H9 (cell line): ENCODE measurements around the gene WFIKKN2. TPM values are rescaled to one million over a fixed set of nuclear protein-coding genes. Genes with fewer than 3 reads are reported as not detected.

Source experiments
- DNase-seq: peaks from one replicate; pipeline ENCODE4 v3.0.0-alpha.2; 2017
- H2AFZ ChIP-seq: one replicate; pipeline ENCODE4 v1.6.1; 2013; ENCODE audit warnings: mild to moderate bottlenecking, low read length, control low read depth, moderate library complexity
- H2AK5ac ChIP-seq: 2 replicates; pipeline ENCODE4 v1.6.1; 2013; ENCODE audit warnings: low read length, control low read depth, mixed read lengths; ENCODE audit not compliant: insufficient read length
- H2BK120ac ChIP-seq: one replicate; pipeline ENCODE4 v1.6.1; 2013; ENCODE audit warnings: low read depth, mild to moderate bottlenecking, low read length, control low read depth, inconsistent platforms; ENCODE audit not compliant: poor library complexity, severe bottlenecking
- H2BK12ac ChIP-seq: 2 replicates; pipeline ENCODE4 v1.6.1; 2013; ENCODE audit warnings: low read length, control low read depth, mixed read lengths, low read depth; ENCODE audit not compliant: insufficient read length
- H2BK15ac ChIP-seq: 2 replicates; pipeline ENCODE4 v1.6.1; 2013; ENCODE audit warnings: low read depth, low read length, control low read depth
- H2BK20ac ChIP-seq: one replicate; pipeline ENCODE4 v1.6.1; 2013; ENCODE audit warnings: low read depth, mild to moderate bottlenecking, low read length, control low read depth, inconsistent platforms; ENCODE audit not compliant: poor library complexity, severe bottlenecking
- H2BK5ac ChIP-seq: 2 replicates; pipeline ENCODE4 v1.6.1; 2013; ENCODE audit warnings: low read length, control low read depth, mixed read lengths; ENCODE audit not compliant: insufficient read length
- H3K14ac ChIP-seq: 2 replicates; pipeline ENCODE4 v1.6.1; 2013; ENCODE audit warnings: low read length, control low read depth; ENCODE audit not compliant: insufficient read depth
- H3K18ac ChIP-seq: 2 replicates; pipeline ENCODE4 v1.6.1; 2013; ENCODE audit warnings: low read depth, mild to moderate bottlenecking, mixed read lengths, low read length, control low read depth; ENCODE audit not compliant: insufficient read length
- H3K23ac ChIP-seq: 2 replicates; pipeline ENCODE4 v1.6.1; 2013; ENCODE audit warnings: low read length, control low read depth, mixed read lengths, low read depth; ENCODE audit not compliant: insufficient read length
- H3K23me2 ChIP-seq: 2 replicates; pipeline ENCODE4 v1.6.1; 2013; ENCODE audit warnings: low read depth, mild to moderate bottlenecking, mixed read lengths, low read length, control low read depth; ENCODE audit not compliant: insufficient read length, poor library complexity, severe bottlenecking
- H3K27ac ChIP-seq: 2 replicates; pipeline ENCODE4 v1.5.1; 2013; ENCODE audit warnings: low read length, control low read depth, mixed read lengths, low read depth; ENCODE audit not compliant: insufficient read length
- H3K27me3 ChIP-seq: 2 replicates; pipeline ENCODE4 v1.6.1; 2013; ENCODE audit warnings: low read length, control low read depth, inconsistent platforms; ENCODE audit not compliant: insufficient read depth
- H3K4ac ChIP-seq: 2 replicates; pipeline ENCODE4 v1.6.1; 2013; ENCODE audit warnings: low read depth, mild to moderate bottlenecking, control low read depth, inconsistent platforms, low read length, moderate library complexity
- H3K4me1 ChIP-seq: 2 replicates; pipeline ENCODE4 v1.6.1; 2013; ENCODE audit warnings: low read length, control low read depth, inconsistent platforms; ENCODE audit not compliant: insufficient read depth
- H3K4me2 ChIP-seq: 2 replicates; pipeline ENCODE4 v1.6.1; 2013; ENCODE audit warnings: low read length, control low read depth, mixed read lengths; ENCODE audit not compliant: insufficient read length, insufficient read depth
- H3K56ac ChIP-seq: 2 replicates; pipeline ENCODE4 v1.6.1; 2013; ENCODE audit warnings: low read depth, mild to moderate bottlenecking, mixed read lengths, low read length, control low read depth; ENCODE audit not compliant: insufficient read length
- H3K79me1 ChIP-seq: 2 replicates; pipeline ENCODE4 v1.6.1; 2013; ENCODE audit warnings: low read depth, mild to moderate bottlenecking, moderate library complexity, low read length, control low read depth, inconsistent platforms; ENCODE audit not compliant: insufficient read depth, poor library complexity, severe bottlenecking
- H3K79me2 ChIP-seq: 2 replicates; pipeline ENCODE4 v1.6.1; 2013; ENCODE audit warnings: low read length, control low read depth, inconsistent platforms; ENCODE audit not compliant: insufficient read depth
- H3K9ac ChIP-seq: 2 replicates; pipeline ENCODE4 v1.6.1; 2013; ENCODE audit warnings: low read length, control low read depth, mixed read lengths; ENCODE audit not compliant: insufficient read length; ENCODE audit errors: extremely low read depth
- H3K9me3 ChIP-seq: one replicate; pipeline ENCODE4 v1.6.1; 2013; ENCODE audit warnings: low read depth, low read length, inconsistent platforms; ENCODE audit not compliant: control insufficient read depth
- H3T11ph ChIP-seq: one replicate; pipeline ENCODE4 v1.6.1; 2013; ENCODE audit warnings: mild to moderate bottlenecking, low read length, control low read depth, inconsistent platforms
- H4K20me1 ChIP-seq: one replicate; pipeline ENCODE4 v1.6.1; 2013; ENCODE audit not compliant: control insufficient read depth, insufficient read length, insufficient read depth
- H4K5ac ChIP-seq: 2 replicates; pipeline ENCODE4 v1.6.1; 2013; ENCODE audit warnings: low read depth, mild to moderate bottlenecking, mixed read lengths, low read length, control low read depth; ENCODE audit not compliant: insufficient read length
- H4K8ac ChIP-seq: replicated peaks from 2 replicates; pipeline ENCODE4 v1.6.1; 2013; ENCODE audit warnings: low read length, control low read depth, mixed read lengths, low read depth; ENCODE audit not compliant: insufficient read length
- H4K91ac ChIP-seq: 2 replicates; pipeline ENCODE4 v1.6.1; 2013; ENCODE audit warnings: low read depth, mild to moderate bottlenecking, moderate library complexity, mixed read lengths, low read length, control low read depth; ENCODE audit not compliant: insufficient read length
- H3K27ac Mint-ChIP-seq, 3 experiments: 2 replicates in 2 of 3; 3 replicates in 1 of 3; pipeline ENCODE4 v1.8.0; 2020 to 2021; ENCODE audit warnings: mixed read lengths in 3 of 3, mild to moderate bottlenecking in 1 of 3, moderate library complexity in 1 of 3
- H3K27me3 Mint-ChIP-seq: 2 replicates; pipeline ENCODE4 v1.8.0; 2021; ENCODE audit warnings: low read depth, mild to moderate bottlenecking, moderate library complexity, mixed read lengths
- H3K36me3 Mint-ChIP-seq, 3 experiments: 2 replicates in 2 of 3; 3 replicates in 1 of 3; pipeline ENCODE4 v1.8.0; 2020 to 2021; ENCODE audit warnings: low read depth in 3 of 3, mixed read lengths in 3 of 3; ENCODE audit not compliant: insufficient read depth in 1 of 3
- H3K4me1 Mint-ChIP-seq, 2 experiments: 2 replicates each; pipeline ENCODE4 v1.8.0; 2020; ENCODE audit warnings: mixed read lengths in 2 of 2
- H3K4me3 Mint-ChIP-seq, 2 experiments: 2 replicates in 1 of 2; 3 replicates in 1 of 2; pipeline ENCODE4 v1.8.0; 2020 to 2021; ENCODE audit warnings: mild to moderate bottlenecking in 2 of 2, mixed read lengths in 2 of 2, moderate library complexity in 1 of 2
- H3K9me3 Mint-ChIP-seq, 2 experiments: 2 replicates in 1 of 2; 3 replicates in 1 of 2; pipeline ENCODE4 v1.8.0; 2020; ENCODE audit warnings: mild to moderate bottlenecking in 2 of 2, mixed read lengths in 2 of 2, moderate library complexity in 1 of 2
- CTCF ChIP-seq: fragments of 200-600 bp; sonication (generic); conservative IDR thresholded peaks from 3 replicates; pipeline ENCODE4 v1.8.0; 2021; ENCODE audit warnings: antibody characterized with exemption, mild to moderate bottlenecking
- WGBS: extraction: QIAGEN DNeasy Blood & Tissue Kit; methylation state at CpG from one replicate; pipeline ENCODE4 v1.1.7; 2013; ENCODE audit warnings: missing lambda C conversion rate, low lambda C conversion rate, mixed read lengths; ENCODE audit not compliant: insufficient read length; ENCODE audit errors: extremely low coverage; 5-methylcytosine and 5-hydroxymethylcytosine counted together
- total RNA-seq: library from RNA; stranded (reverse); gene quantifications from 2 replicates; pipeline ENCODE4 v1.2.1, GENCODE V29; 2021

Gene WFIKKN2
- total RNA-seq, 1 experiment from 2014 or later, result 1.1 TPM

DNA sequence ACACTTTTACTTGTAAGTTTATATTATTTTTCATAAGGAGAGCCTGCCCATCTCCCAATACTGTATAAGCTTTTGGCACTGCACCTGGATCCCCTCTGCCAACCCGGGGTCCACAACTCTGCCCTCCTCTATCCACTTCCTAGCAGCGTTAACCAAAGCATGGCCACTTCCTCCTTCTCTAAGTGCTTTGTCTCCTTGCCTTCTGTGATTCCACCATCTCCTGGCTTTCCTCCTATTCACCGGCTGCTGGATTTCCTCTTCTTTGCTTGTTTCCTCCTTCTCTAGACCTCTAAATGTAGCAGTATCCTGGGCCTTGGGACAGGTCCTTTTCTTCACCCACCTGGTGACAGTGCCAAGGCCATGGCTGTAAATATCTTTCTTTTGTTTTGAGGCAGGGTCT, 20.0 kb upstream of the WFIKKN2 start:
- no peak overlapping the region for H2BK12ac ChIP-seq
- peaks cover 5% of the 10 kb centered on the region; the same call in 1 of the 2 replicates for H3K27me3 Mint-ChIP-seq
- H3K36me3 Mint-ChIP-seq, result no peaks in the 10 kb centered on the region
- no peak overlapping the region for H3K9ac ChIP-seq
- no peak overlapping the region for H2AK5ac ChIP-seq
- H2AFZ ChIP-seq, result no peak overlapping the region
- H3K18ac ChIP-seq, result no peak overlapping the region
- no peaks in the 10 kb centered on the region for H3K9me3 Mint-ChIP-seq
- H3K4me2 ChIP-seq, result no peak overlapping the region
- no peaks in the 10 kb centered on the region for H3K23me2 ChIP-seq
- no peak overlapping the region for H3K56ac ChIP-seq
- H4K91ac ChIP-seq, result no peak overlapping the region
- H3K4me3 Mint-ChIP-seq, result no peak overlapping the region
- no CpG with 5 or more reads among the region's 3 CpGs for WGBS
- no peak overlapping the region for H3K4ac ChIP-seq
- peaks cover 8% of the 10 kb centered on the region in 2 experiments for H3K4me1 Mint-ChIP-seq
- no peak overlapping the region for H3T11ph ChIP-seq
- no peaks in the 10 kb centered on the region for H3K27me3 ChIP-seq
- H2BK5ac ChIP-seq, result no peak overlapping the region
- H2BK20ac ChIP-seq, result no peak overlapping the region
- H3K79me1 ChIP-seq, result no peaks in the 10 kb centered on the region
- no peaks in the 10 kb centered on the region for H3K9me3 ChIP-seq
- no peaks in the 10 kb centered on the region for H3K4me1 ChIP-seq
- H4K20me1 ChIP-seq, result no peaks in the 10 kb centered on the region
- H2BK120ac ChIP-seq, result no peak overlapping the region
- peak overlapping the region in 1 of 3 experiments; percentile 17; a peak in 1 of 7 replicates for H3K27ac Mint-ChIP-seq
- H3K23ac ChIP-seq, result no peak overlapping the region
- no peak for TF ChIP-seq CTCF
- no peak overlapping the region for H4K8ac ChIP-seq
- no peak overlapping the region for H4K5ac ChIP-seq
- no peak overlapping the region for H3K14ac ChIP-seq
- no peak overlapping the region for H2BK15ac ChIP-seq
- no peak overlapping the region for H3K27ac ChIP-seq
- no peak for DNase-seq
- no peaks in the 10 kb centered on the region for H3K79me2 ChIP-seq
